Germinal center (tissue), 1 donor: ENCODE data around the gene SERINC5.

Source experiments
- DNase-seq: peaks from one replicate; pipeline ENCODE4 v3.0.0; 2012; ENCODE audit warnings: mixed read lengths, low spot score

SERINC5 gene

DNA sequence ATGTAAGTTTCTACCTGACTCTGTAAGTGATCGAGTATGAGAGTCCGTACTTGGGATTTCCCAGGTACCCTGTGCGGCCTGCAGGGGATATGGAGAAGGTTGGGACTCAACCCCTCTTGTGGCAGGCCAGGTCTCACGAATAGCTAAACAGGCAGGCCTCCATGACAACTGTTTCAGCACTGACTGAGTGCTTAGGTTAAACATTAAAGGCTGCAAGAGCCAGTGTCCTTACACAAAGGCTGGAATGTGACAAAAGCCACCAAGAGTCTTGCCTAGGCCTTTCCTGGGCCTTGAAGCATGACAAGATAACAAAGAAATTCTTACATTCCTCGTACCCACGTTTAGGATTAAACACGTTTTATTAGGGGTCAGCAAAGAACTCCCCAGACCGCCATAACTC lies 162.1 kb downstream of the SERINC5 start:
- no peak for DNase-seq

DNA sequence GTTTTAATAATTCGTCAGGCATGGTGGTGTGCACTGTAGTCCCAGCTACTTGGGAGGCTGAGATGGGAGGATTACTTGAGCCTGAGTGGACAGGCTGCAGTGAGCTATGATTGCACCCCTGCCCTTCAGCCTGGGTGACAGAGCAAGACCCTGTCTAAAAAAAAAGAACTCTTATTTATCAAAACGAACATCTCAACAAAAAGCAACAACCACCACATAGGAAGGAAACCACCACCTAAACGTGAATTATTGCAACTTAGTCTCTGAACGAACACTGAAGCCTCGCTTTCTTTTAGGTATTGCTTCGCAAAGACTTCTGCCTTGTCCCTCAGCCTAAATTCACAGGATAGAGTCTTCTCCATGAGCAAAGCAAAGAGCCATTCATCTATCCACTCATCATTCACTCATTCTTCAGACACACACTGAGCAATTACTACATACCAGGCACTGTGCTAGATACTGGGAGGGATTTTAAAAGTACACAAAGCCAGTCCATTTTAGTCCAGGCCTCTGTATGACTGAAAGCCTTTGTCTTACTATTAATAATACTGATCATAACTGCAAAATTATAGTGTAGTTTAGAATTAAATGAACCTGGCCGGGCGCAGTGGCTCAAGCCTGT lies 163.3 kb downstream of the SERINC5 start:
- DNase-seq, result no peak

DNA sequence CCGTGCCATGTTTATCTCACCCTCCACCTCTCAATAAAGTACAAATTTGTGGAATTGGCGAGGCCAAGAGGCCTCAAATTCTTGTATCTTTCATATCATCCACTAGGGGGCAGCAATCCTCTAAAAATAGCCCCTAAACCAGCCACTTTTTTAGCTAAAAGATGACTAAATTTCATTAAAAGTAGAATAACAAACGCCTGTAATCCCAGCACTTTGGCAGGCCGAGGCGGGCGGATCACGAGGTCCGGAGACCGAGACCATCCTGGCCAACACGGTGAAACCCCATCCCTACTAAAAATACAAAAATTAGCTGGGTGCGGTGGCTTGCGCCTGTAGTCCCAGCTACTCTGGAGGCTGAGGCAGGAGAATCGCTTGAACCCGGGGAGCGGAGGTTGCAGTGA lies 164.1 kb downstream of the SERINC5 start:
- peak; percentile 68 for DNase-seq

DNA sequence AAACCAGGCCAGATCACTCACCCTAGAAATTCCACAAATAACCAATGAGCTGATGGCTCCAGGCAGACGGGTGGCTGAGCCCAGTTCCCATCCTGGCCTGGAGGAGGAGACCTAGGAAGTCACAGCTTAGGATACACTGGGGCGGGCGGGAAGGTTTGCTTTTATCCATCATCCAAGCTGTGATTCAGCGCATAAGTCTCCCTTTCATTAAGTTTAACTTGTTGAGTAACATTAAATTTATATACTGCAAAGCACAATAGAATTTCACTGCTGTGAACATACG lies 165.0 kb downstream of the SERINC5 start:
- DNase-seq, result no peak

DNA sequence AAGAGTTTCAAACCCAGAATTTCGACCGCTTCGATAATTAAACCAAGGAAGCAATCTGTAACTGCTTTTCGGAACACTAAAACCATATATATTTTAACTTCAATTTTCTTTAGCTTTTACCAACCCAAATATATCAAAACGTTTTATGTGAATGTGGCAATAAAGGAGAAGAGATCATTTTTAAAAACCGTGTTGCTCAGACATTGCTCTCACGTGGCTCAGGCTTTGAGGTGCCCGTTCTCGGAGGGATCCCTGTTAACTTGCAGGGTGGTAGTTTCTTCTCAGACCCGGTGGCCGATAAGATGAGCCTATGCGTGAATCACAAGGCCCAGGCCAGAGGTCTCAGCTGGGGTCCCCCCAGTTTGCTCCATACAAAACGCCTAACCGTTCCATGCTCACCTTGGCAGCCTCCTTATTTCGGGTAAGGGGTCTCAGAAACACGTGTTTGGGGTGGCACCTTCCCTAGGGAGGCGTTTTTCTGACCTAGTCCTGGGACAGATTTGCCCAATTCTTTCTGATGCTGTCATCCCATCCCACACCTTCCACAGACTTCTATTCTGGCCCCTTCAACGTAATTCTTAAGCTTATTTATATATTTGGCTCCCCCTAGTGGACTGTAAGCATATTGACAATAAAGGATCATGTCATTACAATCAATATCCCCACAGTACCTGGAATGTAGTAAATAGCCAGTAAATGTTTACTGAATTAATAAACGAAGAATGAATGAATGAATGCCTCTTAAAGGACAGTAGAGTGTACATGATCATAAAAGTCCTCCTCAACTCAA lies 172.6 kb downstream of the SERINC5 start:
- peak; percentile 62 for DNase-seq

DNA sequence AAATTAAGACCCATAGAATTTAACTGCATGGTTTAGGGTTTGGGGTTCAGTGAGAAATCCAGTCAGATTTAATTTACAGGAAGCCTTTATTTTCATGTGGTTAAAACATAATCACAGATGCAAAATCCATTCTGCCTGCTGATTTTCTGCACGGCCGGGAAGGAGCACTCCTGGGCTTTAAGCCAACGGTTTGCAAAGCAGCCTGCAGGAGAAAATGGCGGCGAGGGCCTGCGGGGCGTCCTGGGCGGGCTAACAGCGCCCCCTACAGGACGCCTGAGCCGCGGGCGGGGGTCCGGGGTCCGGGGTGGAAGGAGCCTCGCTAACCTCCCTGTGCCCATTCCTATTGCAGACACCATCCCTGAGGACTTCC lies 173.1 kb downstream of the SERINC5 start:
- peak; percentile 77 for DNase-seq

DNA sequence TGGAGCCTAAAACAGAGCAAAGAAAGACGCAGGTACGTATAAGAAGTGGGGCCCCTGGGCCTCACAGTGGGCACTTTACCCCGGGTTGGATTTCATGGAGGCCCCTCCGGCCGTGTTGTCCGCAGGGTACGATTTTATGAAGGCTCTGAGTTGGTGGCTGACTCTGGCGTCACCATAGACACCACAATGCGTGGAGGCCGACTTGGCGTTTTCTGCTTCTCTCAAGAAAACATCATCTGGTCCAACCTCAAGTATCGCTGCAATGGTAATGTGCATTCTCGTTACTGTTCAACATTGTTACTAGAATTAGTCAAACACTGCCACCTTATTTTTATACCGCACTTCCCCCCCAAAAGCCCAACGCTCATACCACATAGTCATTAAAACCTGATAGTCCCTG lies 173.6 kb downstream of the SERINC5 start:
- DNase-seq, result no peak

DNA sequence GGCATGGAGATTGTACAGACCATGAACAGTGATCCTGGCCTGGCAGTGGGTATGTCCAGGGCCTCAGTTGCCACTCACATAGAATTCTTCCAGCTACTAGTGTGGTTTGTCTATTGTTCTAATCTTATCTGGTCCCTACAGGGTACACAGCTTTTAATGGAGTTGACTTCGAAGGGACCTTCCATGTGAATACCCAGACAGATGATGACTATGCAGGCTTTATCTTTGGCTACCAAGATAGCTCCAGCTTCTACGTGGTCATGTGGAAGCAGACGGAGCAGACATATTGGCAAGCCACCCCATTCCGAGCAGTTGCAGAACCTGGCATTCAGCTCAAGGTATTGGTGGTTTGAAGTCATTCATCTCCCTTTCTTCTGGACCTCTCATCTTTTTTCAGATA lies 176.9 kb downstream of the SERINC5 start:
- no peak for DNase-seq

DNA sequence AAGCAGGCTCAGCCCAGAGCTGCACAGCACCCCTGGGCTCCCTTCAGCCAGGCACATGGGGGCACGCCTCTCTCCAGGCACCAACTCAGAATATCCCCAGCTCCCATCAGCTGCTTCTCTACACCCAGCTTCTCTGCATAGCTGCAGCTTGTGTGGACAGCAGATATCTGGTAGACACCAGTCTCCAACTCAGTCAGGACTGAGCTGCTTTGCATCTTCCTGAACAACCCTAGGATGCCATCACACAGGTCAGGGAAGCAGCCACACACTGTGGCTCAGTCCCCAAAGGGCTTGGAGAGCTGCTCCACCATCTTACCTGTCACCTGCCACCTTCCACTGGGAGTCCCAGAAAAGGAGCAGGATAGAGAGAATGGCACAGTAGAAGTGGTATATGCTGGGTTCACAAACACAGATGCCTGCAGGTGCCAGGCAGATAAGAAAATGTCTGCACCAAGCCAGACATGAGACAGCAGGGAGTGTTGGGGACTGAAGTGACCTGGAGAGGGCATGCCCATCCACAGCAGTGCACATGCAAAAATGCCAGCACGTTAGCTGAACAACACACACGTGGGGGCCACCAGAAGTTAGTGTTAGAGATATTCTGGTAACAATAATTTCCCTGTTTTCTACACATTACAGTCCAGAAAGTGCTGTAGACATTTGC lies 178.7 kb downstream of the SERINC5 start:
- DNase-seq, result no peak

DNA sequence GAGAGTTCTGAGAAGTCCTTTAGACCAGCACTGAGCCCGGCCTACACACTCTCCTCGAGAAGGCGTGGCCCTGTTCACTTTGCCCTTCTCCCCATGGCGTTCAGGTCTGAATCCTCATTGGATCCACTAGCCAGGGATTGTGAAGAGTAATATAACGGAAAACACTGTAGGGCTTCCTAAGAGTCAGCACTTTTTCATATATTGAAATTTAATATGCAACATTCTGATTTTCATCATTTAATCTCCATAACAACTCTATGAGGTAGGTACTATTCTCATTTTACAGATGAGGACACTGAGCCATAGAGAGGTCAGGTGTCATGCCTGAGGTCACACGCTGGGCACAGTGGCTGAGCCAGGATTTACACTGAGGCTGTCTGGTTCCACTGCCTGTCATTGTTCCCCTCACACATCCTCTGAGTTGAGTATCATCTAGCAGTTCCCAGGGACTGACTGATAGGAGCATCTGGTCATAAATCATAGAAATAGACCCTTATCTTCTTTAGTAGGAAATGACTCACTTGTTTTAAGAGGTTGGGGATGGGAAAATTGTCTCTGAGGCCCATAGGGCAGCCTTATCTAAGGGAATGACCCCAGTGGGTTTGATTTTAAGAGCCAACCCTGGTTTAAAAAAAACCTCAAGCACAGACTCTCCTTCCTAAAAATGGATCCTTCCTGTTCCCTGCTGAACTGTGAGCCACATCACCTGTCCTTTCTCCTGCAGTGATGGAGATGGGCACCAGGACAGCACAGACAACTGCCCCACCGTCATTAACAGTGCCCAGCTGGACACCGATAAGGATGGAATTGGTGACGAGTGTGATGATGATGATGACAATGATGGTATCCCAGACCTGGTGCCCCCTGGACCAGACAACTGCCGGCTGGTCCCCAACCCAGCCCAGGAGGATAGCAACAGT lies 179.5 kb downstream of the SERINC5 start:
- DNase-seq, result no peak

DNA sequence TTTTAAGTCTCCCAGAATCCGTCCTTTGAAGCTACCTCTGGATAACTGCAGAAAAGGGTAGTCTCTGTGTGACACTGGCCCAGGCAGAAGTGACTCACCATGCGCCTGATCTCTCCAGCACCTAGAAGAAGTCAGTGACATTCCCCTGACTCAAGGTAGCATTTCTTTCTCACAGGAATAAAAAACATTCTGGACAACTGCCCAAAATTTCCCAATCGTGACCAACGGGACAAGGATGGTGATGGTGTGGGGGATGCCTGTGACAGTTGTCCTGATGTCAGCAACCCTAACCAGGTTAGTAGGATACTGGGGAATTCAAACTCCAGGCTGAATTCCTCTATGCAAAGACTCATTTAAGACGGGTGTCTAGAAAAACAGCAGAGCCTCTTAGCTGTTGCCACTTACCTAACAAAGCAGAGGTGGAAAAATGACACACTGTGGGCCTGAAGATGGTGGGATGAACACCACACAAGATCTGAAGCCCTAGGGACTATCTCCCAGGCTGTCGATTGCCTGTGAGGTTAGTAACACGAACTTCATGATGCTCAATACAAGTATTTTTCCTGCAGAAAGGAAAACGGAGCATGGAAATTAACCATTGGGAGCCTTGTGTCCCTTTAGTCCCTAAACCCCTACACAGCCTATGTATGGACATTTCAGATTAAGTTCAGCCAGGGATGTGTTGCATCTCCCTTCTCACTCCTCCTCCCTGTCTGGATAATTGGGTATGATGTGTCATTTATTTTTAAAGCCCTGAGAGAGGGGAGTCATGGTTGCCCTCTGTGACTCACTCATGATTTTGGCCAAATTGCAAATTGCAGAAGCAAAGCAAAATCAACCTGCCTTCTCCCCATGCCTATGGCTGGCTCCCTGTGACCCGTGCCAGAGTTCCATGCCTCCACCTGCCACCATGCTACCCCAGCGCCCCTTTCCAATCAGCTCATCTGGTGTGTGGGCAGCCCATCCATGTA lies 183.5 kb downstream of the SERINC5 start:
- DNase-seq, result no peak

DNA sequence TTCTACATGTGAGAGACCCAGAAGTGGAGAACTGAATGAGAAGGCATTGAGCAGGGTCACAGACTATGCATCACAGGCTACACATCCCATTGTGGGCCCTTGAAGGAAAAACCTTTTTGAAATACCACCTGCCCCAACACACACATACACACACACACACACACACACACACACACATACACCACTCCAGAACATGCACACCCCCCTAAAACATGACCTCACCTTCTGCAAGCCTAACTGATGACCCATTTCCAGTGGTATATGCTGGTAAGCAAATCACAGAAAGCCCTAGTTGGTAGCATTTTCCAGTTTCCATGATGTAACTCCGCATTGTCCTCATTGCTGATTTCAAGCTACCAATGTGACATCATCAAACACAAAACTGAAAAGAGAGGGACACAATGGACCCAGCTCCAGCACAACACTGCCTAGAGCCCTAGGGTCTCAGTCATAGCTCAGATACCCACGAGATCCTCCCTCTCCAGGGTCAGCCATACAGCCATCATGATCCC lies 184.3 kb downstream of the SERINC5 start:
- DNase-seq, result no peak

DNA sequence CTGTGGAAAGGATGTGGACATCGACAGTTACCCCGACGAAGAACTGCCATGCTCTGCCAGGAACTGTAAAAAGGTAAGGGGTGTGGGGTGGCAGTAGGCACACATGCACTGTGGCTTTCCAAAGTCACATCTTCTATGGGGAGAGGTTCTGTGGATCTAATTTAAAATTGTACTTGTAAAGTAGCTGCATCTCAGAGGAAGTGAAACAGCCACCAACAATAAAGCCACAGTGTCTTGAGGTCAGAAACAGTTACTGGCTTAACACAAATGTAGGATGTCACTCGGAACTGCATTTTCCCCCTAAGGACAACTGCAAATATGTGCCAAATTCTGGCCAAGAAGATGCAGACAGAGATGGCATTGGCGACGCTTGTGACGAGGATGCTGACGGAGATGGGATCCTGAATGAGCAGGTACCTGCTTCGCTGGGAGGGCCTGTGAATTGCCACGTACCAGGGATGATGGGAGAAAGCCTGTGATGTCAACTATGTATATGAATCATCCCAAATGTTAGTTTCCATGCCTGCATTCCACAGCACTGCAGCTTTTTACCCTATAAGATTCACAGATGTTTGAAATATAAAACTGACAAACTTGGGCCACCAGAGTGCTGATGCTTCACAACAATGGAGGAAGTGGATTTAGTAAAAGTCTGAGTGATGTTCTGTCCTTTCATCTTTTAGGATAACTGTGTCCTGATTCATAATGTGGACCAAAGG lies 185.4 kb downstream of the SERINC5 start:
- no peak for DNase-seq

DNA sequence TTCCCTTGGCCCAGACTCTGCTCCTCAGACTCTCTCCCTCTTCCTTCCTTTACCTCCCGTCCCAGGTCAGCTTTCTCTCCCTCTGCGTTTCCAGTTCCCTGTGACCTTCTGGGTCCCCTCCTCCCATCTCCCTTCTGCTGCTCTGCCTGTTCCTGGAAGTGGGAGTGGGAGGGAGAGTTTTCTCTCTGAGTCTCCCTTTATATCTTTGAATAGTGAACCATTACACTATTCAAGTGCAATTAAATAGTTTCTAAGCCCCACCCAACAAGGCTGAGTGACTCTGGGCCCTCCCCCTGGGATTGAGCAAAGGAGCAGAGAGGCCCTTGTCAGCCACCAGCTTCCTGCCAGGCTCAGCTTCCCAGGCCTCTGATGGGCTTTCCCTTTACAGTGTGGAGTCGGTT lies 185.9 kb downstream of the SERINC5 start:
- no peak for DNase-seq

DNA sequence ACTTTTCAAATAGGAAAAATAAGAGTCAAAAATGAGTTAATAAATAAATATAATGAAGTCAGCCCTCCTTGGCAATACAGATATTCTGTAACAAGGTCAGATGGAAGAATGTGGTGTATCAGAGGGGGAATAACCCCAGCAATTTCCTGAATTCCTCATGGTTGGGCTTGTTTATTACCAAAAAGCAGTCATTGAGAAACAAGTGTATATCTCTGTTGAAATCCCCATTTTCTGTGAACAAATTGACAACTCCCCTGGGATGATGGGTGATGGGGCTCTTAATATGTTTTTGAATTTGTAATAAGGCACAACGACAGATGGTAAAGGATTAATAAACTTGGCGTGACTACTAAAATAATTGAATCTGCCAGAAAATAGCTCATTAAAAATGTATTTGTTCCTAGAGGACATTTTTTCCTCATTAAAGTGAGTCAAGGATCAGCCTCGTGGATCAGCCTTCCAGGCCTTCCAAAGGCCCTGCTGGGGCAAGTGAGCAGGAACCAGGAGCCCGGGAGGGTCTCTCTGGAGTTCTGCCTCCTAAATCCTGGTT lies 186.5 kb downstream of the SERINC5 start:
- DNase-seq, result no peak

DNA sequence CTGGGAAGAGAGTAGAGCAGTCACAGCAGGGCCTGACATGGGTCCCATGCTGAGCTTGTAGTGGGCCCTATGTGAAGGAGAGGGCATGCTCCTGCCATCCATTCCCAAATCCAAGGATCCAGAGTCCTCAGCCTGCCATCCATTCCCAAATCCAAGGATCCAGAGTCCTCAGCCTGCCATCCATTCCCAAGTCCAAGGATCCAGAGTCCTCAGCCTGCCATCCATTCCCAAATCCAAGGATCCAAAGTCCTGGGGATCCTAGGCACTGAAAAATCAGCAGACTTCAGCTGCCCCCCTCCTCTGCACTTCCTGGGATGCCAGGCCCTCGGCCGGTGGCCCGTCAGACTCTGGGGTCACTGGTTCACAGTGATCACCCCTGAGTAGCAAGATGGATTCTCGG lies 187.1 kb downstream of the SERINC5 start:
- DNase-seq, result no peak

DNA sequence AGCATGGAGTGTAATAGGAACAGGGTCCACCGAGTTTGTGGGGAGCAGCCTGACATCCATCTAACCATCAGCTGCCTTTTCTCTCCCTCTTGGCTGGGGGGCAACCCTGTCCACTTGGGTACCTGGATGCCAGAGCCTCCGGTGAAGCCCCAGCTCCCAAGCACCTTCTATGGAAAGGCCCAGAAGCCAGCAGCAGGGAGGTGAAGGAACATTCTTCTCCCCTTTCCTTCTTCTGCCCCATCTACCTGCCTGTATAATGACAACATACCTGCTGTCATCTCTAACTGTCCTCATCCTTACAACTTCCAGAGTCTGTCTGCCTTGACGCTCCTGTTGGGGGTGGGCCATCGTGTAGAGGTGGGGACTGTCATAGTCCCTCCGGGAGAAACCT lies 187.6 kb downstream of the SERINC5 start:
- DNase-seq, result no peak

DNA sequence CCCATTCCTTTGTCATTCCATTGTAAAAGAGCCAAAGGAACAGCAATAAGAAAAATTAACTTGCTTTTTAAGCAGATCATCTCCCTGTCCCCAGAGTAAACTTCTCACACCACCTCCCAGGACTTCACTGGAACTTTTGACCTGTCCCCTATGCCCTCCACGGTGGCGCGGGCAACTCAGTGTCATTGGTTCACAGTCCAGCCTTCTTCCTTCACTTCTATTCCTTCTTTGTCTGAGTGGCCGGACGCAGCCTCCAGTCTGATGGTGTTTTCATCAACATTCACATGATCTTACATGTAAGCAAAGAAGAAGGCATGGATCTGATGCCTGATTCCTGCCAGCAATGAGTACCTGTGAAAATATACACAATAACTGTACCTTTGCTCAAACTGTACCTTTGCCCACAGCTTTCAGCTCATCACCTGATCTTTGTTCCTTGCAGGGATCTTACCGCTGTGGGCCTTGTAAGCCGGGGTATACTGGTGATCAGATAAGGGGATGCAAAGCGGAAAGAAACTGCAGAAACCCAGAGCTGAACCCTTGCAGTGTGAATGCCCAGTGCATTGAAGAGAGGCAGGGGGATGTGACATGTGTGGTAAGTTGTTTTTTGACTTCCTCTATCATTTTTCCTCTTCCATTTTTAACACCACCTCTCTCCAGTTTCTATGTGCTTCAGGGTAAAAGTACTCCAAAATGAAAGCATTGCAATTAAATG lies 188.2 kb downstream of the SERINC5 start:
- DNase-seq, result no peak

DNA sequence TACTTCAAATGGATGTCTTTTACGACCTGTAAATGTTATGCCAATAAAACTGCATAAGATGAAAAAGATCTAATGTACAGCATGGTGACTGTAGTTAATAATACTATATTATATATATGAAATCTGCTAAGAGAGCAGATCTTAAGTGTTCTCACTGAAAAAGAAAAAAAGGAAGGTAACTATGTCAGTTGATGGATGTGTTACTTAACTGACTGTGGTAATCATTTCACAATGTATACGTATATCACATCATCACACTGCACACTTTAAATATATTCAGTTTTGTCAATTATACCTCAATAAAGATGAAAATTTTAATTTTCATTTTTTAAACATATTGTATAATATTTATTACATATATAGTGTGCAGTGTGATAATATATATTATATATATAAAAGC lies 188.8 kb downstream of the SERINC5 start:
- DNase-seq, result no peak

DNA sequence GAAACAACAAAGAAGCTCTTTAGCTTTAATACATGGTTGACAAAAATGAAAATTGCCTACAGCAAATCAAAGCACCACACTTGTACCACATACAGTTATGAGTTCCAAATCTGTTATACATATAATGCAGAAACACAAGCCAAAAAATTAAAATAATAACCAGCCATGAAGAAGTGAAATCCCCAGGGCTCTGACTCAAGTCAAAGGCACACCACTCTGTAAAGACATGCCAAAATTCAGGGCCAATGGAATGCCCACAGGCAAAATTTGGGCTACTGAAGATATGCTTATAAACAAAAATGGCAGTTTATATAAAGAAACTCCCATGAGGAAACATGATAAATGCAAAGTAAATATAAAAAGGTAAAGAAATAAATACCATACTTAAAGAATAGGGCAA lies 191.7 kb downstream of the SERINC5 start:
- DNase-seq, result no peak
